Measurements from ENCODE around the gene SCLY. TPM values are rescaled to one million over a fixed set of nuclear protein-coding genes. Genes with fewer than 3 reads are reported as not detected.
A peak's percentile ranks its signal among the peaks of the same experiment; 100 is the strongest.

The SCLY gene
- total RNA-seq, 1 donor from 2014 or later: 13.5 TPM

- no peak for DNase-seq (ENCODE audit: extremely low spot score in 2 of 2)
- TF ChIP-seq POLR2AphosphoS5 (IDR thresholded peaks at IDR 0.05; ENCODE audit: insufficient read depth in 1 of 2, low read depth in 1 of 2): no peak
- TF ChIP-seq CTCF (IDR thresholded peaks at IDR 0.05): no peak
- TF ChIP-seq POLR2A (IDR thresholded peaks at IDR 0.05): no peak
- intact Hi-C loops (cut with DNase I): no loop called here
Observed at GRCh38 chr2:238125127-238125885, 64.5 kb downstream of the SCLY start.

GRCh38 chr2:238126338-238126737 is 65.5 kb downstream of the SCLY start:
- no peak overlapping the region for H3K4me3 ChIP-seq
- H3K9me3 ChIP-seq: no peaks in the 10 kb centered on the region
- intact Hi-C loops (cut with DNase I): no loop called here
- H3K36me3 ChIP-seq: no peaks in the 10 kb centered on the region
- peaks cover 6% of the 10 kb centered on the region for H3K4me1 ChIP-seq
- TF ChIP-seq POLR2A (IDR thresholded peaks at IDR 0.05): no peak
- TF ChIP-seq CTCF (IDR thresholded peaks at IDR 0.05): no peak
- TF ChIP-seq POLR2AphosphoS5 (IDR thresholded peaks at IDR 0.05; ENCODE audit: insufficient read depth in 1 of 2, low read depth in 1 of 2): no peak
- no peaks in the 10 kb centered on the region for H3K27me3 ChIP-seq
- no peak for DNase-seq (ENCODE audit: extremely low spot score in 2 of 2)
- no peak overlapping the region for H3K27ac ChIP-seq

More at GRCh38 chr2:238125127-238125885, 64.5 kb downstream of the SCLY start:
- no peaks in the 10 kb centered on the region for H3K36me3 ChIP-seq
- H3K4me3 ChIP-seq: no peak overlapping the region
- H3K27ac ChIP-seq: no peak overlapping the region
- H3K27me3 ChIP-seq: no peaks in the 10 kb centered on the region
- no peaks in the 10 kb centered on the region for H3K9me3 ChIP-seq
- peaks cover 6% of the 10 kb centered on the region for H3K4me1 ChIP-seq

DNA sequence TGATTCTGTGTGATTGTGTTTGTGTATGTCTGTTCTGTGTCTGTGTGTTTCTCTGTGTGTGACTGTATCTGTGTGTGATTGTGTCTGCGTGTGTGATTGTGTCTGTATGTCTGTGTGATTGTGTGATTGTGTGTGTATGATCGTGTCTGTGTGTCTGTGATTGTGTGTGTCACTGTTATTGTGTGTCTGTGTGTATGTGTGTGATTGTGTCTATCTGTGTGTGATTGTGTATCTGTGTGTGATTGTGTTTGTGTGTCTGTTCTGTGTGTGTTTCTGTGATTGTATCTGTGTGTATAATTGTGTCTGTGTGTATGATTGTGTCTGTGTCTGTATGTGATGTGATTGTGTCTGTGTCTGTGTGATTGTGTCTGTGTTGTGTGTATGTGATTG is 66.0 kb downstream of the SCLY start:
- no peak for DNase-seq (ENCODE audit: extremely low spot score in 2 of 2)
- H3K36me3 ChIP-seq: no peaks in the 10 kb centered on the region
- no peak overlapping the region for H3K4me3 ChIP-seq
- no peak for TF ChIP-seq POLR2AphosphoS5 (IDR thresholded peaks at IDR 0.05; ENCODE audit: insufficient read depth in 1 of 2, low read depth in 1 of 2)
- no peak for TF ChIP-seq CTCF (IDR thresholded peaks at IDR 0.05)
- no peak for TF ChIP-seq POLR2A (IDR thresholded peaks at IDR 0.05)
- no peak overlapping the region for H3K27ac ChIP-seq
- no peaks in the 10 kb centered on the region for H3K9me3 ChIP-seq
- intact Hi-C loops (cut with DNase I): no loop called here
- H3K4me1 ChIP-seq: peaks cover 6% of the 10 kb centered on the region
- H3K27me3 ChIP-seq: no peaks in the 10 kb centered on the region

DNA sequence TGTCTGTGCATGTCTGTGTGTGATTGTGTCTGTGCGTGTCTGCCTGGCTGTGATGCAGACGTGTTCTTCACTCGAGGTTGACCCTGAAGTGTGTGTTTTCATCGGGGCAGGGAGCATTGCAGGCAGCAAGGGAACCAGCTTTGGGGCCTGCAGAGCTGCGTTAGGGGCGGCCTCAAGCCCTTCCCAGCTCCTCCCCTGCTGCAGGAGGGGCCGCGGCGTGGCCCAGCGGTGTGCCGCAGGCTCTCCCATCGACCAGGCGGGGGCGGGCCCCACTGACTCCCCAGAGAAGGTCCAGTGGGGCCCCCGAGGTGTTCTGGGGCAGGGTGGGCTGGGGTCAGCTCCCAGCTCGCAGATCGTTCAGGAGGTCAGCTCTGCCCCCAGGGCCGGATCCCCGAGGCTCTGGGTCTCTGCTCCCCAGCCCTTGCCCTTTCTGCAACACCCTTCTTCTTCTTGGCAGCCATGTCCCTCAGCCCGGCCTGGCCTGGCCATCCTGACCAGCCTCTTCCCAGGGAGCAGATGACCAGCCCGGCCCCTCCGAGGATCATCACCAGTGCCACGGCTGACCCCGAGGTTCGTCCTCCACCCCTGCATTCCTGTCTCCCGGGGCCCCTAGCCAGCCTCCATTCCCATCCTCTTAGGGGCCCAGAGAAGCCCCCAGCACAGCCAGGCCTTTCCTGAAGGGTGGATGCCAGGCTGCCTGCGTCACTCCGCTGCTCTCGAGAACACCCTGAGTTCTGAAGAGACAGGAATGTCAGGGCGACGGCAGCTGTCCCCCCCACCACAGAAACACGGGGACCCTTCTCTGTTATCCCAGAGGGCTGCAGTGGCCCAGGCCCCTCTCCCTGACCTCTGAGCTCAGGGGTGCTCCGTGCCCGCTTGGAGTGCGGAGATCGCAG is 66.6 kb downstream of the SCLY start:
- intact Hi-C loops (cut with DNase I): no loop called here
- Histone ChIP-seq H3K4me1 (peaks cover 6% of the 10 kb centered on the region), H3K36me3 (no peaks in the 10 kb centered on the region), H3K27me3 (no peaks in the 10 kb centered on the region), H3K27ac (no peak overlapping the region), H3K4me3 (peak overlapping the region in 1 of 2 donors; percentile 15), H3K9me3 (no peaks in the 10 kb centered on the region)
- DNase-seq (ENCODE audit: extremely low spot score in 2 of 2): no peak
- TF ChIP-seq POLR2A (IDR thresholded peaks at IDR 0.05): no peak
- TF ChIP-seq CTCF (IDR thresholded peaks at IDR 0.05): no peak
- TF ChIP-seq POLR2AphosphoS5 (IDR thresholded peaks at IDR 0.05; ENCODE audit: insufficient read depth in 1 of 2, low read depth in 1 of 2): no peak

All from vagina (tissue), 2 donors.